ENCODE results near the gene PDIA2. TPM values are rescaled to one million over a fixed set of nuclear protein-coding genes. Genes with fewer than 3 reads are reported as not detected.

Gene PDIA2, protein sequence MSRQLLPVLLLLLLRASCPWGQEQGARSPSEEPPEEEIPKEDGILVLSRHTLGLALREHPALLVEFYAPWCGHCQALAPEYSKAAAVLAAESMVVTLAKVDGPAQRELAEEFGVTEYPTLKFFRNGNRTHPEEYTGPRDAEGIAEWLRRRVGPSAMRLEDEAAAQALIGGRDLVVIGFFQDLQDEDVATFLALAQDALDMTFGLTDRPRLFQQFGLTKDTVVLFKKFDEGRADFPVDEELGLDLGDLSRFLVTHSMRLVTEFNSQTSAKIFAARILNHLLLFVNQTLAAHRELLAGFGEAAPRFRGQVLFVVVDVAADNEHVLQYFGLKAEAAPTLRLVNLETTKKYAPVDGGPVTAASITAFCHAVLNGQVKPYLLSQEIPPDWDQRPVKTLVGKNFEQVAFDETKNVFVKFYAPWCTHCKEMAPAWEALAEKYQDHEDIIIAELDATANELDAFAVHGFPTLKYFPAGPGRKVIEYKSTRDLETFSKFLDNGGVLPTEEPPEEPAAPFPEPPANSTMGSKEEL
- 0.72 TPM in 1 of 2 replicates, not detected in the other for total RNA-seq

DNA sequence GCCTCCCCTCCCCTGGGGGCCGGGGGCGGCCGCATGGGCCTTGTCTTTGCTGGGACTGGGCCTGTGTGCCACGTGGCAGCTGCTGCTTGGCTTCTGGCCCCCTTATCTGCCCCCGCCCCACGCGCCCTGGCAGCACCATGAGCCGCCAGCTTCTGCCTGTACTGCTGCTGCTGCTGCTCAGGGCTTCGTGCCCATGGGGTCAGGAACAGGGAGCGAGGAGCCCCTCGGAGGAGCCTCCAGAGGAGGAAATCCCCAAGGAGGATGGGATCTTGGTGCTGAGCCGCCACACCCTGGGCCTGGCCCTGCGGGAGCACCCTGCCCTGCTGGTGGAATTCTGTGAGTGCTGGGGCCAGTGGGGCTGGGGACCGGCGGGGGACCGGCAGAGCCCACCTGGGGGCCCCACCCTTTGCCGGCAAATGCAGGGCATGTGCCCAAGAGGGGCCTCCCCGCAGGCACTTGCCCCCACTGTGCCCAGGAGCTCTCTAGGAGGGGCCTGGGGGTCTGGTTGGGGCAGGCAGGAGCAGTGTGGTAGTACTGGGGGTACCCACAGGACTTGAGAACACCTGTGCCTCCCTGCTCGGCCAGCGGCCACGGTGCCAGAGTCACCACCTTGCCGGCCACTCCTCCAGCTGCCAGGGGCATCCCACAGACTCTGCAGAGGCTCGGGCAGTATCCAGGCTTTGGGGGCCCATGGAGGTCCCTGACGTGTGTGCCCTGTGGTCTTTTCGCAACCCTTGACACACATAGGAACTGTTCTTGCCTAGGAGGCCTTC, at the start of gene PDIA2:
Gene PDIA2 (plus strand): TSS at position 132 of the 773 bp plus-strand sequence. CDS start 6 bp downstream, at position 138.

DNA sequence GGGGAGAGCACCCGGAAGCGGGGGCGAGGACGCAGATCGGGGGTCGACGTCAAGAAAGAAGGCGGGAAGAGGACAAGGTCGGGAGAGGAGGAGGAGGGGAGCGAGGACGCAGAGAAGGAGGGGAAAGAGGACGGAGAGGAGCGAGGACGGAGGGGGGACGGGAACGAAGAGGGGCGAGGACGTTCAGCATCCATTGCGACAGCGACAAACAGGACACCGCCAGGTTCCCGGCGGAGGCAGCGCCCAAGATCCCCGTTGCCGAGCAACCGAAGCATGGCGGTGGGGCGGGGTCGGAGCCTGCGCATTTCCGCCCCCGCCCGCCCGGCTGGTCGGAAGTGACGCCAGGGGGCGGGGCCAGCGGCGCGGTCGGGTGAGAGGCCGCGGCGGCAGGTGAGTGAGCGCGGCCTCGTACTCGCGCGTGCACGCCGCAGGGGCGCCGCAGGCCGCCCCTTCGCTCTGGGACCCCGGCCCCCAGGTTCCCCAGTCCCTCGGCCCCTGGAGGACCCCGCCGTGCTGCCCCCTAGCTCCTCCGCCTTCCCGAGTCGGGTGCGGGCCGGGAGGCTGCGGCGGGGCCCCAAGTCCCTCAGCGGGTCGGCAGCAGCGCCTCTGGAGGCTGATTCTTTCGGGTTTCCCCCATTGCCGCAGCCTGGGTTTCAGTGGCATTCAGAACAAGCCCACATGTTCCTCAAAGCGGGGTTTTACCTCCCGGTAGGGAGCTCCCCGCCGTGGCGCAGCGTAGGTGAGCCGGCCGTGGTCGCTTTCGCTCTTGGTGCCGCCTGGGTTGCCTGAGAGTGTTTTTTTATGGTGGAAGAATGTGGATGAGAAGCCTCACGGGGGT, 48.3 kb upstream of the PDIA2 start, which contains the start of gene FAM234A:
Gene FAM234A (plus strand): TSS at position 354 of the 838 bp plus-strand sequence. CDS start 19,593 bp downstream, outside the sequence.

DNA sequence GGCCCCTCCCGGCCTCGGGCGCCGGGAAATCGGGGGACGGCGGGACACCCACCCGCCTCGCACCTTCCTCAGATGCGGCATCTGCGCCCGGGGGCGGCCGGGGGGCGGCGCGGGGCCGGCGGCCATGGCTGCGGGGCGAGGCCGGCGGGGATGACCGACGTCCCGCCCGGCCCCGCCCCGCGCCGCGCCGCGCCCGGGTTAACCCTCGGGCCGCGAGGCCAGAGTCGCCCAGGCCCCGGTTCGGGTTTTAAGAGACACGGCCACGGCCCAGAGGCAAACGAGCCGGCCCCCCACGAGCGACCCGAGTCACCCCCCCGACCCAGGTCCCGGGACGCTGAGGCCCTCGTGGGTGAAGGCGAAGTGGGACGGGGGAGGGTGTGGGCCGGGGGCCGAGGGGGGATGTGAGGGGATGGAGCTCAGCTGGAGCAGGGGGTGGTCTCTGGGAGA, 7.2 kb upstream of the PDIA2 start, which contains the start of gene RGS11:
Gene RGS11 (minus strand): TSS at position 159 of the 447 bp plus-strand sequence. CDS start 33 bp downstream, at position 126.

DNA sequence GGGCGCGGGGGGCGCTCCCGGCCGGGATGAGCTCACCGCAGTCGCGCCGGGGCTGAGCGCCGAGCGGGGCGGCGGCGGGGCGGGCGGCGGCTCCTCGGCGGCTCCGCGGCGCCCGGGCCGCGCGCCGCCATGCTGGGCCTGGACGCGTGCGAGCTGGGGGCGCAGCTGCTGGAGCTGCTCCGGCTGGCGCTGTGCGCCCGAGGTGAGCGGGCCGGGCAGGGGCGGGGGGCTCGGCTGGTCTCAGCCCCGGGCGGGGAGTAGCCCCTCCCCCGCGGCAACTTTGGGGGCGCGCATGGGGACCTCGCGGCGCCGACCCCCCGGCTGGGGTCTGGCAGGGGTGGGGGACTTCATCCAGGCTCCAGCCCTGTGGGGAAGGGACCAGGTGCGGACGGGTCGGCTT, 2.4 kb upstream of the PDIA2 start, which contains the start of gene ARHGDIG:
Gene ARHGDIG (plus strand): TSS at position 40 of the 400 bp plus-strand sequence. CDS start 90 bp downstream, at position 130.

Other genes with a start within 250 kb of the PDIA2 start
- 2.9 and 5.2 TPM in 2 replicates for gene POLR3K, start 229.6 kb upstream of the PDIA2 start, total RNA-seq
- 17.5 and 25.5 TPM in 2 replicates for gene SNRNP25, start 229.3 kb upstream of the PDIA2 start, total RNA-seq
- gene RHBDF1, start 210.5 kb upstream of the PDIA2 start, total RNA-seq = 28.1 and 42.7 TPM in 2 replicates
- gene MPG, start 204.9 kb upstream of the PDIA2 start, total RNA-seq = 162 and 283 TPM in 2 replicates
- 17.1 and 26.9 TPM in 2 replicates for gene NPRL3, start 144.5 kb upstream of the PDIA2 start, total RNA-seq
- gene HBZ, start 130.5 kb upstream of the PDIA2 start, total RNA-seq = not detected in 2 replicates
- not detected in 2 replicates for gene HBM, start 117.2 kb upstream of the PDIA2 start, total RNA-seq
- 0.91 TPM in 1 of 2 replicates, not detected in the other for gene HBA2, start 110.3 kb upstream of the PDIA2 start, total RNA-seq
- gene HBA1, start 106.5 kb upstream of the PDIA2 start, total RNA-seq = not detected in 2 replicates
- gene HBQ1, start 102.7 kb upstream of the PDIA2 start, total RNA-seq = 2.8 TPM in 1 of 2 replicates, not detected in the other
- 24.6 and 84.8 TPM in 2 replicates for gene LUC7L, start 53.7 kb upstream of the PDIA2 start, total RNA-seq
- gene FAM234A, start 48.3 kb upstream of the PDIA2 start, total RNA-seq = 120 and 127 TPM in 2 replicates
- 0.13 and 0.88 TPM in 2 replicates for gene RGS11, start 7.2 kb upstream of the PDIA2 start, total RNA-seq
- gene ARHGDIG, start 2.6 kb upstream of the PDIA2 start, total RNA-seq = 0.39 and 0.72 TPM in 2 replicates
- 17.7 and 20.2 TPM in 2 replicates for gene AXIN1, start 69.6 kb downstream of the PDIA2 start, total RNA-seq
- 179 and 184 TPM in 2 replicates for gene MRPL28, start 87.4 kb downstream of the PDIA2 start, total RNA-seq
- gene PGAP6, start 98.8 kb downstream of the PDIA2 start, total RNA-seq = 53.6 and 64.8 TPM in 2 replicates
- 174 and 184 TPM in 2 replicates for gene NME4, start 114.0 kb downstream of the PDIA2 start, total RNA-seq
- gene DECR2, start 118.7 kb downstream of the PDIA2 start, total RNA-seq = 12.3 and 14.3 TPM in 2 replicates
- gene RAB11FIP3, start 142.5 kb downstream of the PDIA2 start, total RNA-seq = 14.5 and 18.5 TPM in 2 replicates
- 37.4 and 47.7 TPM in 2 replicates for gene CAPN15, start 244.5 kb downstream of the PDIA2 start, total RNA-seq